ENCODE results near the gene LRRC8D.

Gene LRRC8D

GRCh38 chr1:89903550-89903949 is 82.7 kb downstream of the LRRC8D start:
- Histone ChIP-seq H3K9me3 (ENCODE audit: control insufficient read depth, low read length) (no peaks in the 10 kb centered on the region), H3K79me2 (no peaks in the 10 kb centered on the region), H3K4me1 (no peaks in the 10 kb centered on the region), H3K36me3 (ENCODE audit: control insufficient read depth, insufficient read depth, low read length) (no peaks in the 10 kb centered on the region), H2AFZ (no peak overlapping the region), H3K4me2 (ENCODE audit: low read length) (no peak overlapping the region), H3K27ac (no peak overlapping the region), H3K27me3 (ENCODE audit: control insufficient read depth, insufficient read depth, low read length) (no peaks in the 10 kb centered on the region), H3K4me3 (ENCODE audit: low read depth, low read length) (no peak overlapping the region), H3K9ac (no peak overlapping the region)
- TF ChIP-seq CTCF (IDR thresholded peaks at IDR 0.05) = no peak

- H3K36me3 ChIP-seq (ENCODE audit: control insufficient read depth, insufficient read depth, low read length) = no peaks in the 10 kb centered on the region
- H3K79me2 ChIP-seq = no peaks in the 10 kb centered on the region
- no peak overlapping the region for H2AFZ ChIP-seq
- H3K4me3 ChIP-seq (ENCODE audit: low read depth, low read length) = no peak overlapping the region
- H3K27me3 ChIP-seq (ENCODE audit: control insufficient read depth, insufficient read depth, low read length) = no peaks in the 10 kb centered on the region
- no peak overlapping the region for H3K4me2 ChIP-seq (ENCODE audit: low read length)
- H3K9ac ChIP-seq = no peak overlapping the region
- H3K4me1 ChIP-seq = peaks cover 2% of the 10 kb centered on the region
- no peaks in the 10 kb centered on the region for H3K9me3 ChIP-seq (ENCODE audit: control insufficient read depth, low read length)
- TF ChIP-seq CTCF (IDR thresholded peaks at IDR 0.05) = no peak
- H3K27ac ChIP-seq = no peak overlapping the region
These were observed 83.6 kb downstream of the LRRC8D start for GRCh38 chr1:89904219-89904980.

DNA sequence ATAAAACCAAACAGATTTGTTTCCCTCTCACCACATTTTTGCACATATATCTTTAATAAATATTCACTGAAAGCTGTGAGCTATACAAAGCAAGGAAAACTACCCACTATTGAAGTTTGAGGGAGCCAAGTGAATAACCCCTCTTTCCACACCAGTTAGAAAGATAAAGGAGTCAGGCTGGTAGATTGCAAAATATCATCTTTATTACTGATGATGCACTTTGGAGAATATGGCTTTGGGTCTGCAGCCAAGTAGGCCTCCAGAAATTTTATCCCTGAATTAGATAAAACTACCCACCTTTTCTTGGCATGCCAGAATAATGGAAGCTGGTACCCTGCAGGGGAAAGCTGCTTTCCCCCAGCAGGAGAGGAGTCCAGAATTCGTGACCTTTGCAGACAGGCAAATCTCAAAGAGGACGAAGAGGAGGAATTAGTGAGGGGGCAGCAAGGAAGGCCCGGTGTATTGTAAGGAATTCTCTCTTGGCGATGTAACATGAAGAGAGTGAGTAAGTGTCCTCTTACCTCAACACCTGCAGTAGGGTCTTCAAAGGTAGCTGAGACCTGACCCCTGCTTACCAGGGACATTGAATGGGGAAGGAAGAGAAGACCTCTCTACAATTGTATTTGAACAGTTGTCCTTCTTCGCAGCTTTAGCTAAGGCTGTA is 84.7 kb downstream of the LRRC8D start:
- Histone ChIP-seq H2AFZ (no peak overlapping the region), H3K9me3 (ENCODE audit: control insufficient read depth, low read length) (no peaks in the 10 kb centered on the region), H3K79me2 (no peaks in the 10 kb centered on the region), H3K4me1 (peaks cover 4% of the 10 kb centered on the region), H3K4me3 (ENCODE audit: low read depth, low read length) (no peak overlapping the region), H3K36me3 (ENCODE audit: control insufficient read depth, insufficient read depth, low read length) (no peaks in the 10 kb centered on the region), H3K27ac (no peak overlapping the region), H3K4me2 (ENCODE audit: low read length) (no peak overlapping the region), H3K27me3 (ENCODE audit: control insufficient read depth, insufficient read depth, low read length) (no peaks in the 10 kb centered on the region), H3K9ac (no peak overlapping the region)
- no peak for TF ChIP-seq CTCF (IDR thresholded peaks at IDR 0.05)

DNA sequence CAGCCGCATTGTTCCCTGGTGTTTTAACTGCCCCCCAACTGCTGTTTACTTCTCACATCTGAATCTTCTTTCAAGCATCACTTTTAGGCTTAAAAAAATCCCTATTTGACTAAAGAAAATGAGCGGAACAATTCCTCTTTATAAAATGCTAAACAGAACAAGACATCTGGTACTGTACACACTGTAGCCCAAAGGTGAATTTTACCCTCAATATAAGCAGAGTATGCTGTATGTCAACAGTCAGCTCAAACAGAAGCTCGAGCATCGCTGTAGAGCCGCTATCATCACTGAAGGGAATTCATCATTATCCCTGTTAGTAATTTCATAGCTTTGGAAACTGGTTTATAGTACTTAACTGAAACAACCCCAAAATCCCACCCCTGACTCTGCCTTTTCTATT is 85.3 kb downstream of the LRRC8D start:
- H3K9ac ChIP-seq = no peak overlapping the region
- H3K9me3 ChIP-seq (ENCODE audit: control insufficient read depth, low read length) = no peaks in the 10 kb centered on the region
- no peak overlapping the region for H3K4me2 ChIP-seq (ENCODE audit: low read length)
- peaks cover 5% of the 10 kb centered on the region for H3K4me1 ChIP-seq
- no peak overlapping the region for H3K4me3 ChIP-seq (ENCODE audit: low read depth, low read length)
- no peak overlapping the region for H3K27ac ChIP-seq
- no peaks in the 10 kb centered on the region for H3K27me3 ChIP-seq (ENCODE audit: control insufficient read depth, insufficient read depth, low read length)
- TF ChIP-seq CTCF (IDR thresholded peaks at IDR 0.05) = no peak
- no peaks in the 10 kb centered on the region for H3K79me2 ChIP-seq
- H3K36me3 ChIP-seq (ENCODE audit: control insufficient read depth, insufficient read depth, low read length) = no peaks in the 10 kb centered on the region
- no peak overlapping the region for H2AFZ ChIP-seq

Data from parathyroid adenoma (tissue), 2 donors.